ENCODE measurements around the gene CNIH3.
"Not testable (repeated sequence)": the region's sequence is repeated elsewhere in the genome, so short reads cannot be mapped to it uniquely, and the experiment has no call there.

The CNIH3 gene

DNA sequence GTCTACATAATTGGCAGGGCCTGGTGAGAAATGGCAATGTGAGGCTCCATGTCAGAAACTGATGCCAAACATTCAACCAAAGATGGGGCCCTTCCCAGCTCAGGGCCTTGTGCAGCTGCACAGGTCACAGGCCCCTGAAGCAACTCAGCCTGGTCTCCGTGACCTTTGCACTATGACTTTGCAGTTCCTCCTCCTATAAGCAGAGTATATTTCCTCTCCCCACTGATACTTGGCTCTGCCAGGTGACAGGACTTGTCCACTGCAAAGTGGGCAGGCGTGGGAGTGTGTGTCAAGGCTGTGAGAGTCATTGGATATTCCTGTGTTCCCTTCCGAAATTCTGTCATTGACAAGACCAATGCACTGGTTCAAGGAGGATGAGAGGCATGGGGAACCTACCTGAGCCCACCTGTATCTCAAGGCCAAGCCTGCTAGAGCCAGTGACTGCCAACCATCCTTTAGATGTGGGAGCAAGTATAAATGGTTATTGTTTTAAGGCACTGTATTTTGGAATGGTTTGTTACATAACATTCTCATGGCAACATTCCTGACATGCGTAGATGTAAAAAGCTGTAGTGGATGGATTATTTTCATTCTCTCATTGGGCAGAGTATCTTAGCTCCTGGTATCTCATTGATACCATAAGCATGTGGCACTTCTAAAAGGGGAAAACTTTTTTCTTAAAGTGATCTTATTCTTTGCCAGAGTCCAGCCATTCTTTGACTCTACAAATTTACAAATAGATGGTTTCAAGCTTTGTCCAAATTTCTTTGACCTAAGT is 75.2 kb downstream of the CNIH3 start:
- no peak for DNase-seq

DNA sequence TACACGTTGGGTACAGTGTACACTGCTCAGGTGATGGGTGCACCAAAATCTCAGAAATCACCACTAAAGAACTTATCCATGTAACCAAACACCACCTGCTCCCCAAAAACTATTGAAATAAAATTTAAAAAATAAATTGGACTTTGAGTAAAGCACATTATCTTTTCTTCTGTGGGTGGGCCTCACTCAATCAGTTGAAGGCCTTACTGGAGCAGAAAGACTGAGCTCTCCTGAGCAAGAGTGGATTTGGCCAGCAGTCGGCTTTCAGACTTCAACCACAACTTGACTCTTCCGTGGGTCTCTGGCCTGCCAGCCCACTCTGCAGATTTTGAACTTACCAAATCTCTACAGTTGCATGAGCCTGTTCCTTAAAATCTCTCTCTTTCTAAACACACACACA is 78.9 kb downstream of the CNIH3 start:
- DNase-seq = no peak

DNA sequence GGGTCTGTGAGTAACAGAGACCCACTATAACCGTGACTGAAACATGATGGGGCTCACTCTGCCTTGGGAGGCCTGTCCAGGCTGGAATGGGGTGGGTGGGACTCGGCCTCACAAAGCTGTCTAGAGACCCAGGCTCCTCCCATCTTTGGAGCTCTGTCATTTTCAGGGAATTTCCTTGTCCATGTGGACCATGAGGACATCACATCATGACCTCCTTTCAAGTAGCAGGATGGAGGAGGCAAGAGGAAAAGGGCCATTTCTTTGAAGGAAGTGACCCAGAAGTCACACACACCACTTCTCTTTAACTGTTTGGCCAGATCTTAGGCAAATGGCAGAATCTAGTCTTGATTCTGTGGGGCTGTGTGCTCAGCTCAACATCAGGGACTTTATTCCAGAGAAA is 79.9 kb downstream of the CNIH3 start:
- DNase-seq = no peak

DNA sequence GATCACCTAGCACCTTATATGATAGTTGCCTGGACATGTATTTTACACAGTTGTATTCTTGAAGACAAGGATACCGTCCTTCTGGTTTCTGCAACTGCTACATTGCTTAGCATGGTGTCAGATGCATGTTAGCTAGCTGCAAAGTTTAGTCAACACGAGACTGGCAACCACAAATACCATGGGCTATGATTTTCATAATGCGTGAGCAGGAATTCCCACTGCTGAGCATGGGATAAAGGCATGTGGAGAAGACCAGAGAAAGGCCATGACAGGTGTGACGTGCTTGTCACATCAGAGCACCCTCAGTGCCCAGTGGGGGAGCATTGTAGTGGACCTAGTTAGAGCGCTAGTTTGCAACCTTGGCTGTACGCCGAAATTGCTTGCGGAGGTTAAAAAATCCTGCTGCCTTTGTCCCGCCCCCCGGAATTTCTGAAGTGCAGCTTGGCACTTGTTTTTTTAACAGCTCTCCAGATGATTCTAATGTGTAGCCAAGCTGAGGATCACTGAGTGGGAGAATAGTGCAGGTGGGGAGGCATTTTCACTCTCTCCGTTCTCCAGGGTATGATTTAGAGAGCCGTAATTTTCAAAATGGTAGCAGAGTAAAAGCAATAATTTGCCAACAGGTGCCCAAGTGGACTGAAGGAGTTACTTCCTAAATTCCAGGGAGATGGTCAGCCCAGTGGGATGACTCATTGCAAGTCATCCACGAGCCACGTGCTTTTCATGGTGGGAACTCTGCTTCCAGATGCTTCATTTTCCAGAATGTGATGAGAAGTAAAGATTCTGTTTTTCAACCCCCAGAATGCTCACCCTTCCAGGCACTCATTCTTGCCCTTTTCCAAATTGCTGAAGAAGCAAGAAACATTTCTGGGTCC is 81.0 kb downstream of the CNIH3 start:
- DNase-seq = no peak

DNA sequence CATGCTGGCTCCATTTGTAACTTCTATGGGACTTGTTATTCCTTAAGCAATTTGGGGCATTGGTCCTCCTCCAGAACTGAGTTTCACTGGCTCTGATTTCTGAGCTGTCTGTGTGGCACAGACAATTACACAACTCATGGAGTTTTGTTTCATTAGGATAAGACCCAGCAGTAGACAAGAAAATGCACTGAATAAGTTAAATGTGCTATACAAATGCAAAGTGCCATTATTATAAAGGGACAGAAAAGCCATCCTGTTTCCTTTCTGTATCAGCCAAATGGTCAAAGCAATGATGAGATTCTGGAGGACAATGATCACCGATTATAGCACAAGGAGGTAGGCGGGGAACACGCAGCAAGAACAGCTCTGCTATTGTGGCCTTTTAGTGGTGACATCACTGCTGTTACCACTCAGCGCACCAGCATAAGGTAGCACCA is 81.9 kb downstream of the CNIH3 start:
- no peak for DNase-seq

DNA sequence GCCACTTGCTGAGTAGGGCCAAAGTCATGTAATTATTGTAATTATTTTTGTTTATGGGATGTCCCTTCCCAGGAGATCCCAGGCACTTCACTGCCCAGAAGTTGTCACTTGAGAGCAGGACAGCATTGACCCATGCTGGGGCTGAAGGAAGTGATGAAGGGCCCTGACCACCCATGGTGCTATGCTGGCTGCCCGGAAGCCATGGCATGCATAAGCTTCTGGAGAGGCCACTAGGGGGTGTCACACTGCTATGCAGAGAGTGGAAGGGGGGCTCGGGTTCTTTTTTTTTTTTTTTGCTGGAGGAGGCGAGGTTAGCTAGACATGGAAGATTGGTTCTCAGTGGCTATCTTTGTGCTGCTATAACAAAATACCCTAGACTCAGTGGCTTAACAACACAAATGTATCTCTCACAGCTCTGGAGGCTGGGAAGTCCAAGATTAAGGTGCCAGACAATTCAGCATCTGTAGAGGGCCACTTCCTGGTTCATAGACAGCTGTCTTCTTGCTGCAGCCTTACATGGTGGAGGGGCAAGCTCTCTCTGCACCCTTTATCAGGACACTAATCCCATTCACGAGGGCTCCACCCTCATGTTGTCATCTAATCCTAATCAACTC is 84.9 kb downstream of the CNIH3 start:
- no peak for DNase-seq

DNA sequence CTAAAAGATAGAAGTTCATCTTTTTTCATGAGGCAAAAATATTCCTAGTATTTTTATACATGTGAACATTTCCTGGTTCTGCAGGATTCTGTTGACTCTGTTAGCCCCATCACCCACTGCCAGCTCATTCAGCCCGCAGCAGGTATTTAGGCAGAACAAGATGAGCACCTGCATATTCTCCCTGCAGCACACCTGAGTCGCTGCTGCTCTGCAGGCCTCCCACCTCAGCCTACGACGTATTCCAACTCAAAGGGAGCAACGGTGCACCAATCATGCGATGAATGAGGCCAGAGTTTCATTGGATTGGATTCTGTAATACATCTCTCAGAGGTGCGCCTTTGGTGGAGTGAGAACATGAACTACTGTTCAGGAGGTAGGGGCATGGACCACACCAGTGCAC is 87.6 kb downstream of the CNIH3 start:
- DNase-seq = no peak

DNA sequence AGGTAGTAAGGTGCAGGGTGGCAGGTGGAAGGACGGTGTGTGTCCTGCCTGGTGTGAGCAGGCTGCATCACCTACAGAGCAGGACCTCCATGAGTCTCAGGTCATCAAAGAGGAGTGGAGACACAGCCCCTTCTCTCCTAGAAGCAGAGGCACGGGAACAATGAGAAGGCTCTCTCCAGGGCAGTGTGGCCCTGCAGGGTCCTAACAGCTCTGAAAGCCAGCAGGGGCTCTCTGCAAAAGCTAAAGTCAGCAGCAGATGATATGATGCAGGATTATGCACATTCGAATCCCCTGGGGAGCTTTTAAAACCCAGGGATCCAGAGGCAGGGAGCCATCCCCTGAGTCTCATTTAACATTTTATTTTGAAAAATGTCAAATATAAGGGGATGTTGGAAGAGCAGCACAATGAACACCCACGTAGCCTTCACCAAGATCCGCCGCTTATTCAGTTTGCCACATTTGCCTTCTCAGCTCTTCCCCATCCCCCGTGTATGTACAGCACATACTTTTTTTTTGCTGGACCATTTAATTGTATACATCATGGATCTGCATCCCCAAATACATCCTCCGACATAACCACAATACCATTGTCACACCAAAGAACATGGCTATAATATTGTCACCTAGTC is 88.1 kb downstream of the CNIH3 start:
- no peak for DNase-seq

DNA sequence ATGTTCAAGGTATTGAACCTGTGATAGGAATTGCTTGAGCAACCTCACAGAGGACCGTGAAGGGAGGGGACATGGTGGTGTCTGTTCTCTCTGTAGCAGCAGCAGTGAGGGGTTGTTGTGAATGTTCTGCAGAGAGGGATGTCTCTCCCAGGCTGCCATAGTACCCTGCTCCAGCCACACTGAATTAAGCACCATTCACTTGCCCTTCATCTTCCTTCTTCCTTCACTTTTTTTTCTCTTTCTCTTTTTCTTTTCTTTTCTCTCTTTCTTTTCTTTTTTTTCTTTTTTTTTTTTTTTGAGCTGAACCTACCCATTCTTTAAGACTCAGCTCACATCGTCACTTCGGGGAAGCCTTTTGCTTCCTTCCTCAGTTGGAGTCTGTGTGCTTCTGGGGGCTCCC is 89.5 kb downstream of the CNIH3 start:
- no peak for DNase-seq

DNA sequence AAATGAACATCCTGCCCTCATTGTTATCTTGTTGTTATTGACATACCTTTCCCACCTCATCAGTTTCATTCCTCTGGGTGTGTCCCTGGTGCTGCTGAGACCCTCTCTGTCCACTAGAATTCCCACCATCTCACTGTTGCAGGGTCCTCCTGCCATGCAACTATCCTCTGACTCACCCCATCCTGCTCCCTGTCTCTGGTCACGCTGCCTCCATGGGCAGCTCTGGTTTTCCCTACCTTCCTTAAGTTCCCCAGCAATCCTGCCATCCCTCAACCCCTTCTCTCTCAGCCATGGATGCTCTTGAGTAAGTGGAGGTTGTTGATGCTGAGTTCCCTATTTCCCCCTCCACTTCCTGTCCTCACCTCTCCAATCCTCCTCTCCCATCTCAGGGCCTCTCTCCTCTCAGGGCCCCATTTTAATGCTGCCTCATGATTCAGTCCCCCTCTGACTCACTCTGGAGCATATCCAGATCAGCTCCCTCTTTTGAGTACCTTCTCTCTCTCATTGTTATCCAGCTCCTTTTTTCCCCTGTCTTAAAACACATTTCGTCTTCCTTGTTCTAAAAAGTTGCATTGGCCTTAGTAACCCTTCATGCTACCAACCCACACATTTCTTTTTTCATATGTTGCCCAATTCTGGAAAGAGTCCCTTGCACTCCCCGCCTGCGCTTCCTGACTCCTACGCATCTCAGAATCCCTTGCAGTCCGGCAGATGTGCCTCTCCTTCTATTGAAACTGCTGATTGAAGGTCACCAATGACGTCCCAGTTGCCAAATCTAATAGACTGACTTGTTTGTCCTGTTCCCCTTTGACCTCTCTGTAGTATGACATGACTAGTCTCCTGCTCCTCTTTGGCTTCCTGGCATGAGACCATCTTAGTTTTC is 92.0 kb downstream of the CNIH3 start:
- DNase-seq = no peak

DNA sequence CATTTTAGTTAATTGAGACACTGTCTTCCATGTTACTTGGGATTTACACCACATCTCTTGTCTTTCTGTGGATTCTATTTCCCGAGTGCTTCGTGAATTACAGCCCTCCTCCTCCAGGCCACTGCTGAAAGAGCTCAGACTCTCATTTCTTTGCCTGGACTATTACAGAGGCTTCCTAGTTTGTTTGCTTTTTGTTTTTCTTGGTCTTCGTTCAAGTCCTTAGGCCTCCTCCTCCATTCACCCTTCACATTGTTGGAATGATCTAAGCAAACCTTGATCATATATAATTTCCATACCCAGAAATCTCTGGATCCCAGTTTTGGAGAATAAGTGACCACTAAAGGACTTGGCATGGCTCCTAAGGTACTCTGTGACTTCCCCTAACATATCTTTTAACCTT is 94.1 kb downstream of the CNIH3 start:
- DNase-seq = no peak

DNA sequence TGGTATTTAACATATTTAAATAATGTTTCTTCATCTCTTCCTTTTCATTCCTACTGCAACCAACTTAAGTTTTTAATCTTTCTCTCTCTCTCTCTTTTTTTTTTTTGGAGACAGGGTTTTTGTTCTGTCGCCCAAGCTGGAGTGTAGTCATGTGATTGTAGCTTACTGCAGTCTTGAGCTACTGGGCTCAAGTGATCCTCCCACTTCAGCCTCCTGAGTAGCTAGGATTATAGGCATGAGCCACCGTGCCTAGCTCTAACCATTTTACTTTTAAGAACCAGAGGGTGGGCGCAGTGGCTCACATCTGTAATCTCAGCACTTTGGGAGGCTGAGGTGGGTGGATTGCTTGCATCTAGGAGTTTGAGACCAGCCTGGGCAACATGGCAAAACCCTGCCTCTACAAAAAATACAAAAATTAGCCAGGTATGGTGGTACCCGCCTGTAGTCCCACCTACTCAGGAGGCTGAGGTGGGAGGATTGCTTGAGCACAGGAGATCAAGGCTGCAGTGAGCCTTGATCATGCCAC is 95.2 kb downstream of the CNIH3 start:
- DNase-seq = not testable (repeated sequence)

DNA sequence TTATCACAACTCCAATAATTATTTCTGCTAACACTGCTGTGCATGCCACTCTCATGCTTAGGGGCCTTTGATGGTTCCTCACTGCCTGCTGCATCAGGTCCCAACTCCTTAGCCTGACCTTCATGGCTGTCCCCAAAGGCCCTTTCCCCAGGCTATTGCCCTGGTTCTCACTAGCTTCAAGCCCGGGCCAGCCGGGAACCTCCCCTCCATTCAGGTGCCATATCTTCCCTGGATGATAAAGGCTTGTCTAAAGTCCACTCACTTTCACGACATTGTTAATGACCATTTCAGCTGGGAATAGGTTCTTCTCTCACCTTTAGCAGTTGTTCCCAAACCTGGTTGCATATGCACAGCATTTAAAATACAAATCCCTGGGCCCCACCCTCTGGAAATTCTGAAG is 95.8 kb downstream of the CNIH3 start:
- DNase-seq = no peak

DNA sequence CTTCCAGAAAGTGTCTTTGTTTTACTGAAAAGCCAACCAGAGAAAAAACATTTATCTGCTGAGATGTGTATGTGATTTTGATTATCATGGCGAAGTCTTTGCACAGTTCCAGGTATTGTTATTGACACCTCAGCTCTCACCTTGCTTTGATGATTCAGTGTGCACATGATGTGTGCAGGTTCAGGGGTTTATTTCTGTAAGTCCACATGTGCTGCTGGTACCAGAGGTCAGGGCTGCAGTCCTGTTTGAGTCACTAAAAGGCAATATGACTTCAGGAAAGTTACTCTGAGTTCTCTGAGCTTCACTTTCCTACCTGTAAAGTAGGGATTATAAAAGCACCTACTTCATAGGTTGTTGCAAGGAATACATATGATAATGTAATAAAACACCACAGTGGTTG is 97.1 kb downstream of the CNIH3 start:
- DNase-seq = no peak

DNA sequence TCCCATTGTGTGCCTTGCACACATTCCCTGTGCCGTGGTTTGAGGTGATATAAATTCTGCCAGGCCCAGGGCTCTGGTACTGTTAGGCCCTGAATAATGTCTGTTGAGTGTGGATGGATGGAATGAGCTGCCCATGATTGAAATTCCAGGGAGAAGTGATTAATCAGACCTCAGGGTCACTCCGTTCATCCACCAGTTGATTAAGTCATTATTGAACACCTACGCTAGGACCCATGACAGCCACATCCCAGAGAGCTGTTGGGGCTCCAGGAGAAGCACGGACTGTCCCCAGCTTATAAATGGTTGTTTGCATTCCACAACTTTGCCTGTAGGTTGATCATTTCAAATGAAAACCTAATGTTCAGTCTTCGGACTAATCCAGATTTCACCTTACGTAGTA is 98.4 kb downstream of the CNIH3 start:
- DNase-seq = no peak

DNA sequence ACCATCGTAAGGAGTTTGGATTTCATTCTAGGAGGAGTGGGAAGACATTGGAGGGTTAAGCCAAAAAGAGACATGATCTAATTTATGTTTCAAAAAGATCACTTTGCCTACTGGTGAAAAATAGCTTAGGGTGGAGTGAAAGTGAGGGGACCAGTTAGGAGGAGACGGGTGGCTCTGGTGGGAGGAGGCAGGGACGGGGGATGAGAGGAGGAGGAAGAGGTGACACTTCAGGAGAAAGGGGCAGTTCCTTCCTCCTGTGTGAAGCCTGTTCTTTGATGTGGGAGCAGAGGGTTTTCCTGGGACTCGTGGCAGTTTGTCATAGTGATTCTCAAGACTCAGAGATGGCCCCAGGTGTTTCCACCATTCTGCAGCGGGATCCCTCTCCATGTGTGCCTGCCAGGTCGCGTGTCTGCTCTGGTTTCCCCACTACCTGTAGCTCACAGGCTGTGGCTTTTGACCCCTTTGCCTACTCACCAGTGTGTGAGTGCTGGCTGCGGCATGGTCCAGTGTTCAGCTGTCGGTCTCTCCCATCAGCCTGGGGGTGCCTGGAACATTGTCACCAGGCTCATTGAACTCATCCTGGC is 102.4 kb downstream of the CNIH3 start:
- no peak for DNase-seq

DNA sequence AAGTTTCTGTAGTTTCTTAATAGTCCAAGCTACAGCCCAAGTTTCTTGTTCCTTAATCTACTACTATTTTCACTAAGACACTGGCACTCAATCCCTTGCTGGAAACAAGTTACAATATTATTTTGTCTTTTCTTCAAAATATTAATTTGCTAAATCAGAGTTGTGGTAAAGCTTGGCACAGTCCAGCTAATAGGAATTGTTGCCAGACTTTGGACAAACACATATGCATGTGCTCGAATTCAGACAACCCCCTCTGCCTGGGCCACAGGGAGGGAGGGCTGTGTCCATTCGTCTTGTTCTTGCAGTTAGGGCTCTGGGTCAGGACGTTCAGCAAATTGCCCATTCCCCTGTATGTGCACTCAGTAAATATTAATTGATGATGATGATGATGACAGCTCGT is 103.6 kb downstream of the CNIH3 start:
- DNase-seq = no peak

DNA sequence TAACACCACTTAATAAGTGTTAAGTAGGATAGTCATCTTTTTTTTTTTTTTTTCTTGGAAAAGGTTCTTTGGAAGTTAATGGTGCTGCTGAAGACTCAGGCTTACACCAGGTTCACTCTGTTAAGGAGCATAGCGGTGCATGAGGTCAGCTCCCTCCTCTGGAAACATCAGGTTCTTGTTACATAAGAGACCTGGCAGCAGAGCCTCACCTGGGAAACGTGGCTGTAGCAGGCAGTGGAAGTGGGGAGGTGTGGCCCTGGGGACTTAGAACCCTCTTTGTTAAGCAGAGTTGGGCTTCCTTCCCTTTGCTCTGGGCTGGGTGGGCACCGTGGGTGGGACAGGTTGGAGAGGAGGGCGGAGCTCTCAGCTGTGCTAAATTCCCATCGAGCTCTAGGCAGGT is 104.1 kb downstream of the CNIH3 start:
- DNase-seq = no peak

DNA sequence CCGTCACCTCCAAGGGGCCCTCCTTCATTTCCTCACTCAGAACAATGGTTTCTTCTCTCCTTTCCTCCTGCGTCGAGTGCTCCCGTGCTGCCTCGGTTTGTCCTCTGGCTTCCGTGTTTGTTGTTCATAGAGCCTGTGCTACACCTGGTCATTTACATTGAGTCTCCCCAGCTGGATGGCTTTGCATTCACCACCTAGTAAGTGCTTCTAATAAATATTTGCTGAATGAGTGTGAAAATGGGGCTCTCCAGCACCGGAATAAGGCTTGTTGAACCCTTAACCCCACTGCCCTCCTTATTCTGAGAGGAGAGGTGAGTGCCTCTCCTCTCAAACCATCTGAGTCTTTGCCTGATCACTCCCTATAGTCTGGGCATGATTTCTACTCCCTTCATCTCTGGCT is 104.9 kb downstream of the CNIH3 start:
- no peak for DNase-seq

DNA sequence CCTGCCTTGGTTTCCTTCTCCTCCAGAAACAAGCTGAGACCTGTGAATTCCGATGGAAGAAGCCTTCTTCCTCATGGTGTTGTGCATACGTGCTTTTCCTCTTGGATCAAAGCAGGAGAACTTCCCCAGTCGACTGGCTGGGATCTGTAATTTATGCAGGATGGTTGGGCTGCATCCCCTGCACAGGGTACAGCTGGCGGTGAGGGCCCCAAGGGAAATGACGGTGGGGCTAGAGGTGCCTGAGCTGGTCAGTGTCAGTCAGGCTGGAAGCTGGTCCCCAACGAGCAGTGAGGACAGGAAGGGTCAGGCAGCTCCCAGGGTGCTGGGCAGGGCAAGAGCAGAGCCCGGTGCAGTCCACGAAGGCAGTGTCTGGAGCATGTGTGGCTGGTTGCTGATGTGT is 106.7 kb downstream of the CNIH3 start:
- no peak for DNase-seq

DNA sequence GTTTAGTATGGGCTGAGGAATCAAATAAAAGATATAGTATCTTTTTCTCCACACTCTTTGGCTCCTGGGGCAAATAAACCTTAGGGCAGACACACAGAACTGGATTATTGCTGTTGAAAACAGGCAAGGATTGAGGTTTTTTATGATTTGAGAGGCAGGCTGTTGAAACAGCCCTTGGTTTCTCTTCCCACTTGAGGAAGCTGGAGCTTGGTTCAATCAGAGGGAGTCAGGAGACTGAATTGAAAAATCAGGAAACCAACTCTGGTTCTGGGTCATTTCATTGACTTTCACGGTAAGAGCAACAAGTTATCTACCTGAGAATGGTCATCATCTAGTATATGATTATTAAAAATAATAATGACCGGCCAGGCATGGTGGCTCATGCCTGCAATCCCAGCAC is 108.4 kb downstream of the CNIH3 start:
- DNase-seq = no peak

All from DMS153 (cell line).